HG02852 (cell line): ENCODE data around the gene AKT1.
A peak's percentile ranks its signal among the peaks of the same experiment; 100 is the strongest.

Experiments
- ATAC-seq: cut with Tn5 transposase; IDR thresholded peaks from one replicate; pipeline ENCODE4 v1.9.1; 2021; ENCODE audit warnings: mild to moderate bottlenecking, moderate library complexity; ENCODE audit not compliant: unreplicated experiment

The AKT1 gene

DNA sequence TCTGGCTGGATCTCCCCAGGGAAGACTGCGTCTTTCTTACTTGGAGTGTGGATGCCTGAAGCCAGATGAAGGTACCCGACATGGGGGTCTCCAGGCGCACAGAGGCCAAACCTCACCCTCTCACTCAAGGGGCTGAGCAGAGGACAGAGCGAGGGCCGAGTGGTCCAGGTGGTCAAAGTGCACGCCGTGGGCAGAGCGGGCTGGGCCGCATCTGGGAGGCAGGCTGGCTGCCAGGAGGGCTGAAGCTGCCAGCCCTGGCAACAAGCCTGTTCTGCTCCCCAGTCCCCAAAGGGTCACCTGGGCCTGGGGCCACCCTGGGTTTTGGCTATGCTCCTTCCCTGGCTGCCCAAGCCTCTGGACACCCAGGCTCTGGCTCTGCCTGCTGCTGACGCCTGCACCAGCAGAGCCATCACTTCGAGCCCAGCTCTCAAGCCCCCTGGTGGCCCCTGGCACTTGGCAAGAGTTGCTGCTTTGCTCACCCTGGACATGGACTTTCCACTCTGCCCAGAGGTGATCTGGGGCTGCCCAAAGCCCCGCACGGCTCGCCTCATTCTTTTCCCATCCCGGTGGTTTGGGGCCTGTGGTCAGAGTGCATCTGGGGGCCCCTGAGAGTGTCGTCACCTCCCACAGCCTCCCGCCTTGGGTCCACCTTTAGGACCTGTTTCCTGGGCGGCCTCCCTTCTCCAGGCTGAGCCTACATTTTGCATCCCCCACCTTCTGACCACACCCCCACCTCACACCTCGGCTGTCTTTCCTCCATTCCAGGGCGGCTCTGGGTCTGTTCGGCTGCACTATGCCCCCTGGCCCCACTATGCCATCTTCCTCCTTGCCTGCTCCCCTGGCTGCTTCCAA is 68.7 kb downstream of the AKT1 start:
- no peak for ATAC-seq

DNA sequence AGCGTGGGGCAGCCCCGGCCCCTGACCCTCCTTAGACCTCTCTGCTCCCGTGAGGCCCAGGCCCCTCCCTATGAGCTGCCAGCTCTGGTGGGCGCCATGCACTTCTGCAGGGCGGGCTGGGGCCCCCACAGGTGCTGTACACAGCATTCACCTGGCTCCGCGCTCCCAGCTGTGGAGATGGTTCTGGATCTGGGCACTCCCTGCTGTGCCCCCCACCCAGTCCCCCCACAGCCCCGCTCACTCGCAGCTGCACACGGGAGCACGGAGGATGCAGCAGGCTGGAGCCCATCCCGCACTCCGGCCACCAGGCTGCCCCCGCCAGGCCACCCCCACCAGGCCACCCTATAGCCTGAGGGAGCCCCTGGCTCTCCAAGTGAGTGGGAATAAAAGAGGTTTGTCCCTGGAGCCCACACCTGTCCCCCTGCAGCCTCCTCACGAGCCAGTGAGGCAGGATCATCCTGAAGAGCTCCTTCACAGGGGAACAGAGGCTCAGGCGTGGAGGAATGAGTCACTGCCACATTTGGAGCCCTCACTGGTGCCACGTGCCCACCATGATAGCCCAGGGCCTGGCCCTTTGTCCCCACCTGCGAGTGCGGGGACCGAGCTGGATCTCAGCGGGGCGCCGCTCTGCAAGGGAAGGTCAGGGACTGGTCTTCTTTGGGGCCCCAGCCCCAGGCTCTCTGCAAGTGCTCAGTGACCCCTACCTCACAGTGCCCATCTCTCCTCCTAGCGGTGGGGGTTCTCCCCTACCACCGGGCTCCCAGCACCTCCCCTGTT is 69.6 kb downstream of the AKT1 start:
- no peak for ATAC-seq

GRCh38 chr14:104724981-104725771 is 70.4 kb downstream of the AKT1 start:
- no peak for ATAC-seq

GRCh38 chr14:104724407-104724980 is 71.1 kb downstream of the AKT1 start:
- ATAC-seq: no peak

- ATAC-seq: peak; percentile 71
These were observed 71.7 kb downstream of the AKT1 start, which contains the start of gene ADSS1 for GRCh38 chr14:104723651-104724406. Gene ADSS1 (plus strand): TSS chr14:104724229. CDS start chr14:104724271, 42 bp downstream.

DNA sequence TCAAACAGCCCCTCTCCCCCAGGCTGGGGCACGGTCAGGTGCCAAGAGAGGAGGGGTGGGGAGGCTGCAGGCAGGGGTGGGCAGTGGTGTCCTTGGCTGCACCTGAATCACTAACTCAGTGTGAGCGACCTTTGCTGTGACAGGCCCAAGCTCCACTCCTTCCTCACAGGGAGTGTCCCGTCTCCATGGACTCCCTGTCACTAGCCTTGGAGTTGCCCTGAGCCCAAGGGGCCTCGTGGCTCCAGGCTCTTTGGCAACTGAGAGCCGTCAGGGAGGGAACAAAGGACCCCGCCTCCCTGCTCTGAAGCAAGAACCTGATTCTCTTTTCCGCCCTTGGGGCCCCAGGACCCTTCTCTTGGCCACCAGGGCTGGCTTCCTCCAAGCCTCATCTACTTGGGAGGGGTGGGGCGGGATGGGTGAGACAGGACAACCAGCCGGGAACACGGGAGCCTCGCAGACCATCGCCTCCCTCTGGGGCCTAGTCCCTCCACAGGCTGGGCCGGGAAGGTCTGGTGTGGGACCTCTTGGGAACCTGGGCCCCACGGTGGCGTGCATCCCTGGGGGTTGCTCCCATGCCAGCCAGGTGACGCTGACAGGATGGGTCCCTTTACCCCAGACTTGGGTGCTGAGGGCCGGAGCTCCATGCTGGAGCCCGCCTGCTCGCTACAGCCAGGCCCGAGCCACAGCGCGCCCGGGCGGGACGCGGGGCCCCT is 72.5 kb downstream of the AKT1 start:
- no peak for ATAC-seq

DNA sequence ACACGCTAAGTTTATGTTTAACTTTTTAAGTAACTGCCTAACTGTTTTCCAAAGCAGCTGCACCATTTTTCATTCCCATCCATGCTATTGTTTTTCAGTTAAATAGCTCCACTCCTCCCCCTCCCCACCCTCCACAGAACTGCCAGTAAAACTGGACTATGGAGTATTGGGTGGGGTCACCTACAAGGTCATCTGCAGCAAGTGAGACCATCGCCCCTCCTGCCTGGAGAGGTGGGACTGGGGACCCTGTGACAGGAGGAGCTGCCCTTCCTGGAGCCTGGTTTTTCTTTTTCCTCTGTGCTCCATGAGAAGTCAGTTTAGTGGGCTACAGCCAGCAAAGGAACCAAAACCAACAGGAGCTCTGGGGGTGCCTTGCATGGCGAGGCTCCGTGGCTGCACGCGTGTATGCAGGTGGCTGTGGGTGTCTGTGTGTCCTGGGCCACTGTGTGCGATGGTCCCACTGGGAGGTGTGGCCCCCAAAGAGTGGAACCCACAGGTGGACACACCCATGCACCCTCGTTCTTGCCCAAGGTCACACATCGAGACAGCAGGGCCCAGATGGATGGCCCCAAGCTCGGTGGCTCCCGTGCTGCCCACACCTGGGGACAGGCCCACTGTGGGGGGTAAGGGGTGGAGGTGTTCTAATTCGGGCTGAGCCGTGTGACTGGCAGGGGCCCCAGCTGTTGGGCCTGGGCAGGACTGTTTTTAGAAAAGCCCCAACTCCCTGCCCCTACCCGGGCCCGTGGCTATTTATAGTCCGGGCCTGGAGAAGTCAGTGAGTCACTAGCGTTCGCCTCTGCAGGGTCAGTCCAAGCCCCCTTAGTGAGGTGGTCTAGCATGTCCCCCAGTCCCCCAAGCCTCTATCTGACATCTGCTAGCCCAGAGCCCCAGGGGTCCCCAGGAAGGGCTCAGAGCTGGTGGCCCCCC is 73.8 kb downstream of the AKT1 start:
- ATAC-seq: no peak
